HL-60/S4 treated with phorbol 12-myristate 13-acetate at 8.2 ng/mL for 4 days and 3 days (cell line): ENCODE data around the gene UQCRC2.

Experiments used
- in situ Hi-C: fragments of 300-500 bp; cut with MboI; formaldehyde crosslinking; loops from 2 replicates; pipeline ENCODE4 v1.15.0; 2022; ENCODE audit warnings: low sequenced_read_pairs

UQCRC2 gene

GRCh38 chr16:21980032-21980431 is 26.9 kb downstream of the UQCRC2 start:
- in situ Hi-C loops = loop anchor here (25.0 kb wide), 1 partner anchor 307 kb away; the partner anchor contains the start of gene POLR3E

GRCh38 chr16:21982108-21982507 is 28.9 kb downstream of the UQCRC2 start:
- in situ Hi-C loops = loop anchor here (25.0 kb wide), 1 partner anchor 305 kb away; the partner anchor contains the start of gene POLR3E

DNA sequence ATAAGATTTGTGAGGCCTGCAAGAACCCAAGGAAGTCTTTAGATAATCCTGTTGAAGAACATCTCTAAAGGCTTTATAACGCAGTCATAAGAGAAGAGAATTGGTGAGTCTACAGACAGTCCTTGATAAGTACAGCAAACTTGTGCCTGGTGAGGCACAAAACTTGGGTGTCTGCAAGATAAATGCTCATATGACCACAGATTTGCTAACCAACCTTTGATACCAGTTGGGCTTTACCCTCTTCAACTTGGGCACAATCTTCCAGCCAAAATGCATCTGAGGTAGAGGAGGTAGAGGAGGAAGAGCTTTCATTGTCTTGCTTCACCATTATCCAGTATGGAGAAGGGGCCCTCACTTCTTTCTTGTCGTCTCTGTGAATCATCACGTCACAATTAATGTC is 30.9 kb downstream of the UQCRC2 start:
- in situ Hi-C loops = loop anchor here (25.0 kb wide), 1 partner anchor 303 kb away; the partner anchor contains the start of gene POLR3E

GRCh38 chr16:21985524-21985923 is 32.4 kb downstream of the UQCRC2 start:
- in situ Hi-C loops = loop anchor here (25.0 kb wide), 1 partner anchor 302 kb away; the partner anchor contains the start of gene POLR3E

- in situ Hi-C loops = loop anchor here (25.0 kb wide), 1 partner anchor 301 kb away; the partner anchor contains the start of gene POLR3E
Observed at GRCh38 chr16:21986692-21987246, 33.6 kb downstream of the UQCRC2 start.

- in situ Hi-C loops = loop anchor here (25.0 kb wide), 1 partner anchor 300 kb away; the partner anchor contains the start of gene POLR3E
Observed at GRCh38 chr16:21987498-21987897, 34.3 kb downstream of the UQCRC2 start.

DNA sequence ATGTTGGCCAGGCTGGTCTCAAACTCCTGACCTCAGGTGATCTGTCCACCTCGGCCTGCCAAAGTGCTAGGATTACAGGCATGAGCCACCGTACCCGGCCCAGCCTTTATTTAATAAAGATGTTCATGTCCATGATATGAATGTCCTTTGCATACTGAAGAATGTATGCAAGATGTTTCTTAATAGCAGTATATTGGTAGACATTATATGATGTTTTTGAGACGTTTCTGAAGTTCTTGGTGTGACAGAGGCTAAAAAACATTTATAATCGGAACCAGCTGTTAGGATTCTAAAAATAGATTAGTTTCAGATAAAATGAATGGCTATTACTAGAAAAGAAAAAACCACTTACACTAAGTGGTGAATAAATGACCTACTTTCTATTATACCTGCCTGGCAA is 36.0 kb downstream of the UQCRC2 start:
- in situ Hi-C loops = loop anchor here (25.0 kb wide), 1 partner anchor 298 kb away; the partner anchor contains the start of gene POLR3E

DNA sequence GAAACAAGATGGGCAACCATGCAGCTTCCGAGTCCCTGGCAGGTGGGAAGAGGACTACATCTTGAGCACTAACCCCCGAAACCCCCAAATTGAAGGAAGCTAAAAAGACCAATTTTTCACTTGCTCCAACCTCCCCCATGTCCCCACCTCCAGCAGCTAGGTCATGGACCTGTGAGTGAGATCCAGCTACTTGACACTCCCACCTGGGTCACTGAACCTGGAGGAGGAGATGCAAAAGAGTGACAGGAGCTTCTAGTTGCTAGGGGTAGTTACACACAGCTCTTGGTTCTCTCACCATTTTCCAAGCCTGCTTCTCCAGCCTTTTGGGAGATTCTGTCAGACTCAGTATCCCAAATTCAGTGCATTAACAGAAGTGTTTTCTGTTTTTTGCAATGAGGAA is 36.6 kb downstream of the UQCRC2 start:
- in situ Hi-C loops = loop anchor here (25.0 kb wide), 1 partner anchor 298 kb away; the partner anchor contains the start of gene POLR3E

DNA sequence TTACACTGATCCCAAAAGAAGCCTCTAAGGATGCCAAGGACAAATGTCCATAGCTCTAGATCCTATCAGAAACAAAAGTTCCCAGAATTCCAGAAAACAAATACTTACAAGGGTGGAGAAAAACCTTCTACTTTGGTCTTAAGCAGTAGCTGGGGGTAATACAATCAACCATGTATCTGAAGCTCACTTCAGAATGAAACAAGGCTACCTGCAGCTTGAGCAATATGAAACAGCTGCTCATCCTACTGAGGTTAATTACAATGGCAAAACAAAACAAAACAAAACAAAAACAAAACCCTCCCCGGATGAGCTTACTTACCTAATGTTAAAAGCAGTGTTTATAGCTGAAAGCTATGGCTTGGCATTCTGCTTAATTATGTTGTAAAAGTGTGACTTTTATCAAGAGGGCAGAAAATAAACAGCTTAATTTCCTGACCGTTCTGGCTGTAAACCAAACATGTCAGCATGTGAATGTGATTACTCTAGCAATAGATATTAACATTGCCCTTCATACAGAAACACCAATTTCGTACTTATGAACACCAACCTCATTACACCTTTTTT is 37.3 kb downstream of the UQCRC2 start:
- in situ Hi-C loops = loop anchor here (25.0 kb wide), 1 partner anchor 297 kb away; the partner anchor contains the start of gene POLR3E

DNA sequence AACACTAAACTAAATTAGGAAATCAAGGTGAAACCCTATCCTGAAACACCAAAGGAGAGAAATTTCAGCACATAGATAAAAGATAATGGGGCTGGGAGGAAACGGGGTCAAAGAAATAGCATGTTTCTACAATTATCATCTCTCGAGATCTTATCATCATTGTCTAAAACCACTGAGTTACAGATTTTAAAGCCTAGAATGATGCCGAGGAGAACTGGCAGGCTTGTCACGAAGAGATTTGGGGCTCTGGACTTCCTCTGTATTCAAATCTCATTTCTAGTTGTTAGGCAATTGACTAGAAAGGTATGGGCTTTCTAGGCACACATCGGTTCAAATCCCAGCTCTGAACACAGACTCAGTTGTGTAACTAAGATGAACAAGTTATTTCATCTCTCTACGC is 38.5 kb downstream of the UQCRC2 start:
- in situ Hi-C loops = loop anchor here (25.0 kb wide), 1 partner anchor 296 kb away; the partner anchor contains the start of gene POLR3E

- in situ Hi-C loops = loop anchor here (25.0 kb wide), 1 partner anchor 292 kb away; the partner anchor contains the start of gene POLR3E
Observed at GRCh38 chr16:21994856-21995465, 41.8 kb downstream of the UQCRC2 start.

GRCh38 chr16:21996923-21997696 is 43.9 kb downstream of the UQCRC2 start:
- in situ Hi-C loops = loop anchor here (25.0 kb wide), 1 partner anchor 290 kb away; the partner anchor contains the start of gene POLR3E

GRCh38 chr16:21997697-21998480 is 44.7 kb downstream of the UQCRC2 start:
- in situ Hi-C loops = loop anchor here (25.0 kb wide), 1 partner anchor 289 kb away; the partner anchor contains the start of gene POLR3E

DNA sequence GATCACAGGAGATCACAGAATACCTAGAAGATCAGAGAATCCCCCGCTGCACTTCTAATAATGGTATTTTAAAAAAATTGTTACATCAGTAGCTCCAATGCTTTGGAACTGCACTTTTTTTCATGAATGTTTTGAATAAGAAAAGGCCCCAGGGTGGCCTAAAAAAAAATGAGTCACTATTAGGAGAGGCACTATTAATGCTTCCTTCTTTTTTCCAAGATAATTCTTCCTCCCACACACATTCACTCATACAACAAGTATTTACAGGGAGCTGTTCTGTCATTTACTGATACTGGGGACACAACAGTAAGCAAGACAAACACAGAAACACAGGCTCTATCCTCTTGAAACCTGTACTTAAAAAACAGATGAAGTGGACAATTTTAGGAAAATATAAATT is 48.4 kb downstream of the UQCRC2 start:
- in situ Hi-C loops = loop anchor here (10.0 kb wide), 1 partner anchor 183 kb away; no protein-coding TSS in a partner anchor

DNA sequence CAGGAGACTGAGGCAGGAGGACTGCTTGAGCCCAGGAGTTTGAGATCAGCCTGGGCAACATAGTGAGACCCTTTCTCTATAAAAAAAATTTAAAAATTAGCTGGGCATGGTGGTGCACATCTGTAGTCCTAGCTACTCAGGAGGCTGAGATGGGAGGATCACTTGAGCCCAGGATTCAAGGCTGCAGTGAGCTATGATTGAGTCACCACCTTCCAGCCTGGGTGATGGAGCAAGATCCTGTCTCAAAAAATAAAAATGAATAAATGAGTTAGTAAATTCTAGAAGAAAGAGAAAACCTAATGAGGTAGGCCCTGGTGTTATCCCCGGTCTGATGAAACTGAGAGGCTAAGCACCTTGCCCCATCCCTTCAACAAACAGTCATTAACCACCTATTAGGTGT is 48.9 kb downstream of the UQCRC2 start:
- in situ Hi-C loops = loop anchor here (10.0 kb wide), 1 partner anchor 183 kb away; no protein-coding TSS in a partner anchor

DNA sequence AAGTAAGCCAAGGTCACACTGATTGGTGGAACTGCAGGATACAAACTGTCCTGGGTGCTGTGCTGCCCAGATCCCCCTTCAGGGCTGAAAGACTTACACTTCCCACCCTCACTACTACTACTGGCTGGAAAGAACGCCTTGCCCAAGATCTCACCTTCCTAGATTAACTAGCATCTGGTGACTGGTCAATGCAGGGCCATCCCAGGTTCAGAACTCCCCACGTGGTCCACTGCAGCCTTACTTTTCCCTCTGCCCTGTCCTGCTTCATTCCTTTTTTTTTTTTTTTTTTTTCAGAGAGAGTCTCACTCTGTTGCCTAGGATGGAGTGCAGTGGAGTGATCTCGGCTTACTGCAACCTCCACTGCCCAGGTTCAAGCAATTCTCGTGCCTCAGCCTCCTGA is 50.0 kb downstream of the UQCRC2 start:
- in situ Hi-C loops = loop anchor here (10.0 kb wide), 1 partner anchor 182 kb away; no protein-coding TSS in a partner anchor

- in situ Hi-C loops = loop anchor here (10.0 kb wide), 1 partner anchor 180 kb away; no protein-coding TSS in a partner anchor
Observed at GRCh38 chr16:22004341-22004740, 51.2 kb downstream of the UQCRC2 start.

DNA sequence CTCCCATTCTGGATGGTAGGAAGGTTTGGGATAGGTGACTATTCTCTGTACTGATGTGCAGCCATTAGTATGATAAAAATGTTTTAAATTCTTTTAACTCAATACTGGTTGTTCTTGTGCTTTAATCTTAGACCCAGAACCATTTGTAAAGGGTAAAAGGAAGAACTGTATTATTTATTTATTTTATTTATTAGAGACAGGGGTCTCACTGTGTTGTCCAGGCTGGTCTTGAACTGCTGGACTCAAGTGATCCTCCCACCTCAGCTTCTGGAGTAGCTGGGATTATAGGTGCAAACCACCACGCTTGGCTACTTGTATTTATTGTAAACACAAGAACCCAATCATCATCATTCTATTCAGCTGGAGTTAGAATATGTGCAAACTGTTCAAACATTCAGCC is 52.6 kb downstream of the UQCRC2 start:
- in situ Hi-C loops = loop anchor here (10.0 kb wide), 1 partner anchor 179 kb away; no protein-coding TSS in a partner anchor

DNA sequence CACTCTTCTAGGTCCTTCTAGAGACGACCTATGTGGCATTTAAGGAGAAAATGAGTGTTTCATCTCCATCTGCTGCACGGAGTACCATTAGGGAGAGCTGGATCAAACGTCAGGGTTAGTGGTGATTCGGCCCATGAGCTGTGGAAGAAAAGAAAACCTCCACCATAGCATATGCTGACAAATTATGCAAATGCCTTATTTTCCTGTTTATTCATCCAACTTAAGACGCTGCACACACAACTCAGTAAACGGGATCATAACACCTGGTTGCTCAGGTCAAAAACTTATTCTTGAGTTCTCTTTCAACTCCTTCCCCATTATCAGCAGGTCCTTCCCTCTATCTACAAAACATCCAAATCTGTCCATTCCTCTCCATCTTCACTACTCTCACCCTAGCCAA is 53.5 kb downstream of the UQCRC2 start:
- in situ Hi-C loops = loop anchor here (10.0 kb wide), 1 partner anchor 178 kb away; no protein-coding TSS in a partner anchor
